ENCODE measurements around the gene GPR150. TPM values are rescaled to one million over a fixed set of nuclear protein-coding genes. Genes with fewer than 3 reads are reported as not detected.

The GPR150 gene
- total and polyA plus RNA-seq, 9 of the 15 experiments (the other 6 are each of a cell fraction or from before 2014, with no cell fraction given): not detected

GRCh38 chr5:95615164-95615467 is 4.8 kb upstream of the GPR150 start (continued):
- TF ChIP-seq ZBTB40 (IDR thresholded peaks at IDR 0.05) (peak; percentile 10; the same call in 1 of the 2 replicates), ZBTB40 (CRISPR knock-in tag; IDR thresholded peaks at IDR 0.05) (no peak), PBX2 (CRISPR knock-in tag; IDR thresholded peaks at IDR 0.05; ENCODE audit: low read depth) (no peak), PBX2 (tag; conservative IDR thresholded peaks at IDR 0.05; ENCODE audit: low read depth) (no peak), TFAM (CRISPR knock-in tag; conservative IDR thresholded peaks at IDR 0.05) (no peak), U2AF2 (optimal IDR thresholded peaks at IDR 0.05; ENCODE audit: low read depth, low read length) (no peak), NFE2L1 (tag; IDR thresholded peaks at IDR 0.05; ENCODE audit: borderline replicate concordance, low read depth) (peak; percentile 92), MCM5 (IDR thresholded peaks at IDR 0.05; ENCODE audit: low read depth) (no peak), ARID1B (IDR thresholded peaks at IDR 0.05) (0 out of 2 replicates have a peak, but pooled peaks have one; percentile 42), PATZ1 (CRISPR knock-in tag; IDR thresholded peaks at IDR 0.05; ENCODE audit: borderline replicate concordance) (no peak), JUNB (CRISPR knock-in tag; conservative IDR thresholded peaks at IDR 0.05) (no peak), ILF3 (IDR thresholded peaks at IDR 0.05; ENCODE audit: borderline replicate concordance) (no peak), RBM17 (IDR thresholded peaks at IDR 0.05; ENCODE audit: borderline replicate concordance, low read depth, low read length) (no peak), BACH1 (tag; IDR thresholded peaks at IDR 0.05) (peak; percentile 82; the same call in 1 of the 2 replicates), ZNF316 (IDR thresholded peaks at IDR 0.05) (peak; percentile 98), SPI1 (IDR thresholded peaks at IDR 0.05; ENCODE audit: borderline replicate concordance, low read depth, low read length) (peak; percentile 81; the same call in 1 of the 2 replicates)
